HepG2 (cell line): ENCODE data around the gene INO80B. TPM values are rescaled to one million over a fixed set of nuclear protein-coding genes. Genes with fewer than 3 reads are reported as not detected.

Source experiments
- AGO2 ChIP-seq: fragments of 200-400 bp; formaldehyde crosslinking; optimal IDR thresholded peaks from 2 replicates; pipeline ENCODE3; 2017; ENCODE audit warnings: mild to moderate bottlenecking, low read depth, low read length, moderate library complexity
- AKAP8 ChIP-seq: sonication (generic); formaldehyde crosslinking; IDR thresholded peaks from 2 replicates; pipeline ENCODE4 v1.5.1; 2020; ENCODE audit warnings: mild to moderate bottlenecking, missing genetic modification reagents
- ARID2 ChIP-seq: sonication (generic); formaldehyde crosslinking; IDR thresholded peaks from 2 replicates; pipeline ENCODE4 v1.8.1; 2022; ENCODE audit warnings: mild to moderate bottlenecking, missing genetic modification reagents, borderline replicate concordance
- ATF2 ChIP-seq: sonication (generic); formaldehyde crosslinking; IDR thresholded peaks from 2 replicates; pipeline ENCODE4 v1.4.0; 2020; ENCODE audit warnings: missing genetic modification reagents
- ATF7 ChIP-seq, 2 experiments: fragments of 450-650 bp in 1 of 2; sonication (generic) in 1 of 2; formaldehyde crosslinking in 1 of 2; IDR thresholded peaks; 2 replicates each; pipeline versions ENCODE4 v1.4.0 to v1.6.1; 2016 to 2020; ENCODE audit warnings: antibody characterized with exemption in 1 of 2, mild to moderate bottlenecking in 1 of 2, missing genetic modification reagents in 1 of 2
- EP300 ChIP-seq, 3 experiments: sonication (generic) in 1 of 3; formaldehyde crosslinking in 1 of 3; IDR thresholded peaks; 2 replicates each; pipeline versions ENCODE4 v1.5.1 to v1.6.1; 2011 to 2020; ENCODE audit warnings: low read depth in 2 of 3, low read length in 2 of 3, borderline replicate concordance in 1 of 3, improper control_type of control experiment in 1 of 3, mild to moderate bottlenecking in 1 of 3, missing genetic modification reagents in 1 of 3, moderate library complexity in 1 of 3
- FOXM1 ChIP-seq: sonication (generic); formaldehyde crosslinking; IDR thresholded peaks from 2 replicates; pipeline ENCODE4 v1.5.0; 2020; ENCODE audit warnings: missing genetic modification reagents
- HOXA5 ChIP-seq: sonication (generic); formaldehyde crosslinking; IDR thresholded peaks from 2 replicates; pipeline ENCODE4 v1.4.0; 2020; ENCODE audit warnings: missing genetic modification reagents
- HOXD1 ChIP-seq: sonication (generic); formaldehyde crosslinking; IDR thresholded peaks from 2 replicates; pipeline ENCODE4 v1.5.0; 2020; ENCODE audit warnings: missing genetic modification reagents
- NFYB ChIP-seq: sonication (generic); formaldehyde crosslinking; IDR thresholded peaks from 2 replicates; pipeline ENCODE4 v1.4.0; 2020; ENCODE audit warnings: missing genetic modification reagents
- PHB2 ChIP-seq: fragments of 450-650 bp; IDR thresholded peaks from 2 replicates; pipeline ENCODE4 v1.6.1; 2018; ENCODE audit not compliant: partially characterized antibody
- PREB ChIP-seq: sonication (generic); formaldehyde crosslinking; IDR thresholded peaks from 2 replicates; pipeline ENCODE4 v1.4.0; 2020; ENCODE audit warnings: missing genetic modification reagents
- RARA ChIP-seq: IDR thresholded peaks from 2 replicates; pipeline ENCODE4 v1.6.1; 2016; ENCODE audit warnings: missing genetic modification reagents, missing compliant biosample characterization
- THRA ChIP-seq: sonication (generic); formaldehyde crosslinking; IDR thresholded peaks from 2 replicates; pipeline ENCODE4 v1.4.0; 2020; ENCODE audit warnings: missing genetic modification reagents, borderline replicate concordance
- TSC22D2 ChIP-seq: sonication (generic); formaldehyde crosslinking; IDR thresholded peaks from 2 replicates; pipeline ENCODE4 v1.5.1; 2020; ENCODE audit warnings: missing genetic modification reagents, mild to moderate bottlenecking, borderline replicate concordance
- ZBTB1 ChIP-seq: sonication (generic); formaldehyde crosslinking; IDR thresholded peaks from 2 replicates; pipeline ENCODE4 v1.4.0; 2020; ENCODE audit warnings: missing genetic modification reagents, borderline replicate concordance
- ZBTB14 ChIP-seq: sonication (generic); formaldehyde crosslinking; IDR thresholded peaks from 2 replicates; pipeline ENCODE4 v1.4.0; 2020; ENCODE audit warnings: missing genetic modification reagents
- ZBTB46 ChIP-seq: sonication (generic); formaldehyde crosslinking; IDR thresholded peaks from 2 replicates; pipeline ENCODE4 v1.4.0; 2020; ENCODE audit warnings: mild to moderate bottlenecking, missing genetic modification reagents, borderline replicate concordance
- ZNF234 ChIP-seq: sonication (generic); formaldehyde crosslinking; conservative IDR thresholded peaks from 2 replicates; pipeline ENCODE4 v1.5.1; 2020; ENCODE audit warnings: mild to moderate bottlenecking, missing genetic modification reagents
- ZNF773 ChIP-seq: sonication (generic); formaldehyde crosslinking; IDR thresholded peaks from 2 replicates; pipeline ENCODE4 v1.4.0; 2020; ENCODE audit warnings: missing genetic modification reagents, borderline replicate concordance
- ZSCAN31 ChIP-seq: sonication (generic); formaldehyde crosslinking; IDR thresholded peaks from 2 replicates; pipeline ENCODE4 v1.5.0; 2020; ENCODE audit warnings: low read depth, mild to moderate bottlenecking, missing genetic modification reagents
- polyA plus RNA-seq, 8 experiments: library from polyadenylated mRNA; depleted of rRNA in 3 of 8; stranded (reverse) in 7 of 8; unstranded in 1 of 8; fragments of >200 nt; fragmentation: Illumina TruSeq in 4 of 8; extraction: Trizol in 4 of 8; gene quantifications; 2 replicates each; pipeline versions ENCODE4 v1.2.1 to v1.2.3, GENCODE V29; 2011 to 2016; ENCODE audit warnings: low read depth in 4 of 8, missing spikeins in 1 of 8, mixed read lengths in 1 of 8; ENCODE audit not compliant: insufficient read depth in 1 of 8
- total RNA-seq, 5 experiments: library from RNA; depleted of rRNA; stranded (reverse); fragments of >200 nt; fragmentation: Illumina TruSeq; extraction: Trizol; gene quantifications; 2 replicates each; pipeline ENCODE4 v1.2.3, GENCODE V29; 2016; ENCODE audit warnings: low read depth in 1 of 5

Gene INO80B
- total and polyA plus RNA-seq, 2 of the 13 experiments (the other 11 are each of a cell fraction or from before 2014, with no cell fraction given): 6.2 to 14.5 TPM

GRCh38 chr2:74501335-74502071, 46.6 kb downstream of the INO80B start (continued):
- TF ChIP-seq ARID2 (CRISPR knock-in tag) (0 out of 2 replicates have a peak, but pooled peaks have one; percentile 52), ZNF773 (CRISPR knock-in tag) (no peak), RARA (no peak), ZSCAN31 (CRISPR knock-in tag) (no peak), PREB (CRISPR knock-in tag) (no peak), ZBTB46 (0 out of 2 replicates have a peak, but pooled peaks have one; percentile 5), ZBTB1 (no peak), ZNF234 (no peak), FOXM1 (CRISPR knock-in tag) (no peak), ATF7 (IDR thresholded peaks at IDR 0.05) (no peak), ATF7 (CRISPR knock-in tag; IDR thresholded peaks at IDR 0.05) (no peak), PHB2 (no peak), EP300 (IDR thresholded peaks at IDR 0.05; ENCODE audit: low read depth in 2 of 2, low read length in 2 of 2) (peak in 1 of 2 experiments; percentile 23; a peak in 1 of 4 replicates), EP300 (CRISPR knock-in tag; IDR thresholded peaks at IDR 0.05; ENCODE audit: borderline replicate concordance) (no peak), ATF2 (CRISPR knock-in tag) (no peak), TSC22D2 (CRISPR knock-in tag) (no peak), ZBTB14 (CRISPR knock-in tag) (no peak), THRA (CRISPR knock-in tag) (peak; percentile 14; the same call in 1 of the 2 replicates), AKAP8 (CRISPR knock-in tag) (peak; percentile 8; the same call in 1 of the 2 replicates), HOXD1 (CRISPR knock-in tag) (0 out of 2 replicates have a peak, but pooled peaks have one; percentile 3), NFYB (CRISPR knock-in tag) (no peak), AGO2 (no peak), HOXA5 (no peak)
